Endodermal cell (in vitro differentiated cells): ENCODE measurements around the gene UGDH. TPM values are rescaled to one million over a fixed set of nuclear protein-coding genes. Genes with fewer than 3 reads are reported as not detected.

Experiments used
- DNase-seq: peaks from one replicate; pipeline ENCODE4 v3.0.0-alpha.2; 2017
- H3K27ac ChIP-seq: 2 replicates; pipeline ENCODE4 v1.5.1; 2013; ENCODE audit warnings: mild to moderate bottlenecking, low read depth, low read length, moderate library complexity
- H3K27me3 ChIP-seq: 2 replicates; pipeline ENCODE4 v1.6.1; 2013; ENCODE audit warnings: mild to moderate bottlenecking, low read length, moderate library complexity; ENCODE audit not compliant: insufficient read depth, control insufficient read depth, poor library complexity, severe bottlenecking
- H3K36me3 ChIP-seq: 2 replicates; pipeline ENCODE4 v1.7.0; 2013; ENCODE audit warnings: mild to moderate bottlenecking, low read length, moderate library complexity; ENCODE audit not compliant: control insufficient read depth, insufficient read depth
- H3K4me1 ChIP-seq: one replicate; pipeline ENCODE4 v1.7.0; 2013; ENCODE audit warnings: low read length; ENCODE audit not compliant: control insufficient read depth, insufficient read depth
- H3K4me3 ChIP-seq: 2 replicates; pipeline ENCODE4 v1.5.1; 2013; ENCODE audit warnings: mild to moderate bottlenecking, low read length, moderate library complexity
- H3K9ac ChIP-seq: 2 replicates; pipeline ENCODE4 v1.6.1; 2013; ENCODE audit warnings: mild to moderate bottlenecking, low read length, moderate library complexity; ENCODE audit not compliant: poor library complexity, severe bottlenecking; ENCODE audit errors: extremely low read depth
- H3K9me3 ChIP-seq: 2 replicates; pipeline ENCODE4 v1.6.1; 2013; ENCODE audit warnings: mild to moderate bottlenecking, low read length, moderate library complexity; ENCODE audit not compliant: control insufficient read depth
- H3K27ac Mint-ChIP-seq: 2 replicates; pipeline ENCODE4 v1.8.0; 2020; ENCODE audit warnings: mixed read lengths
- H3K27me3 Mint-ChIP-seq: 2 replicates; pipeline ENCODE4 v1.8.0; 2021; ENCODE audit warnings: mild to moderate bottlenecking, mixed read lengths; ENCODE audit not compliant: insufficient read depth
- H3K36me3 Mint-ChIP-seq: 2 replicates; pipeline ENCODE4 v1.8.0; 2020; ENCODE audit warnings: low read depth, mixed read lengths
- H3K4me1 Mint-ChIP-seq: 2 replicates; pipeline ENCODE4 v1.8.0; 2020; ENCODE audit warnings: mixed read lengths
- H3K4me3 Mint-ChIP-seq: 2 replicates; pipeline ENCODE4 v1.8.0; 2020; ENCODE audit warnings: mild to moderate bottlenecking, moderate library complexity, mixed read lengths
- H3K9me3 Mint-ChIP-seq: 2 replicates; pipeline ENCODE4 v1.8.0; 2020; ENCODE audit warnings: mild to moderate bottlenecking, mixed read lengths
- WGBS, 2 experiments: methylation state at CpG; one replicate each; pipeline versions ENCODE4 v1.1.5 to v1.1.7; 2013; ENCODE audit warnings: missing lambda C conversion rate in 2 of 2, mixed read lengths in 1 of 2; ENCODE audit not compliant: insufficient coverage in 1 of 2, insufficient read length in 1 of 2; 5-methylcytosine and 5-hydroxymethylcytosine counted together
- total RNA-seq, 2 donors: library from RNA; stranded (reverse); fragmentation: NEBNext Ultra II Directional in 1 of 2; extraction: Animal tissue kit (Norgen Biotek cat#: 25700) in 1 of 2; gene quantifications; 2 replicates in 1 of 2; 3 replicates in 1 of 2; pipeline ENCODE4 v1.2.1, GENCODE V29; 2021
- TF ChIP-seq, protein P1 (sequence below): fragments of 200-600 bp; sonication (generic); conservative IDR thresholded peaks from 2 replicates; pipeline ENCODE4 v1.5.0; 2021; ENCODE audit warnings: antibody characterized with exemption, mild to moderate bottlenecking

The UGDH gene
- total RNA-seq, 2 donors from 2014 or later, result 137 to 141 TPM

DNA sequence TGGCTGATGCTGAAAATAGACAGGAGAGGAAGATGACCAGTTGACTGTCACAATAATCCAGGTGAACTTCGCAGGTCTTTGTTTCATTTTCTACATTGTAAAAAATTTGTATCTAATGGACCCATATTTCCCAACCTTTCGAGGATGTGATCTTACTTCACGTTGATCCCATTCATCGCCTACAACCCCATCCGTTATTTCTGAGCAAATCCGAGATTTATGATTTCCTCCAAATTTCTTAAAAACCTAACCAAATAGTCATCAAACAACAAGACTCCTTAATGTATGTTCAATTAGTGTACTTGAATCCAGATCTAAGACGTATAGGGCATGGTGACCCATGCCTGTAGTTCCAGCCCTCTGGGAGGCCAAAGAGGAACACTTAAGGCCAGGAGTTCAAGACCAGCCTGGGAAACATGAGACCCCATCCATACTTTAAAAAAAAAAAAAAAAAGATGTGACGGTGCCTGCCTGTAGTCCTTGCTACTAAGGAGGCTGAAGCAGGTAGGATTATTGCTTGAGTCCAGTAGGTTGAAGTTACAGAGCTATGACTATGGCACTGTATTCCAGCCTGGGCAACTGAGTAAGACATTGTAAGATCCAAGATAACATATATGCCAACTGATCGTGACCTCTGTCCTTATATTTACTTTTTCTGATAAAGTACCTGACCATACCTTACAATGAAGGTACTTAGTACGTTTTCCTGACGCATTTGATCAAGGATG is 74.2 kb downstream of the UGDH start:
- H3K4me3 Mint-ChIP-seq, result no peak overlapping the region
- Histone ChIP-seq H3K27me3 (no peaks in the 10 kb centered on the region), H3K36me3 (peaks cover 90% of the 10 kb centered on the region), H3K9me3 (no peaks in the 10 kb centered on the region), H3K4me3 (no peak overlapping the region), H3K27ac (no peak overlapping the region), H3K4me1 (no peaks in the 10 kb centered on the region), H3K9ac (no peak overlapping the region)
- peak overlapping the region; percentile 39 for H3K27ac Mint-ChIP-seq
- H3K36me3 Mint-ChIP-seq, result peaks cover 66% of the 10 kb centered on the region
- peaks cover 18% of the 10 kb centered on the region for H3K4me1 Mint-ChIP-seq
- no peaks in the 10 kb centered on the region for H3K9me3 Mint-ChIP-seq
- H3K27me3 Mint-ChIP-seq, result no peaks in the 10 kb centered on the region
- DNase-seq, result no peak
- TF ChIP-seq, protein P1, sequence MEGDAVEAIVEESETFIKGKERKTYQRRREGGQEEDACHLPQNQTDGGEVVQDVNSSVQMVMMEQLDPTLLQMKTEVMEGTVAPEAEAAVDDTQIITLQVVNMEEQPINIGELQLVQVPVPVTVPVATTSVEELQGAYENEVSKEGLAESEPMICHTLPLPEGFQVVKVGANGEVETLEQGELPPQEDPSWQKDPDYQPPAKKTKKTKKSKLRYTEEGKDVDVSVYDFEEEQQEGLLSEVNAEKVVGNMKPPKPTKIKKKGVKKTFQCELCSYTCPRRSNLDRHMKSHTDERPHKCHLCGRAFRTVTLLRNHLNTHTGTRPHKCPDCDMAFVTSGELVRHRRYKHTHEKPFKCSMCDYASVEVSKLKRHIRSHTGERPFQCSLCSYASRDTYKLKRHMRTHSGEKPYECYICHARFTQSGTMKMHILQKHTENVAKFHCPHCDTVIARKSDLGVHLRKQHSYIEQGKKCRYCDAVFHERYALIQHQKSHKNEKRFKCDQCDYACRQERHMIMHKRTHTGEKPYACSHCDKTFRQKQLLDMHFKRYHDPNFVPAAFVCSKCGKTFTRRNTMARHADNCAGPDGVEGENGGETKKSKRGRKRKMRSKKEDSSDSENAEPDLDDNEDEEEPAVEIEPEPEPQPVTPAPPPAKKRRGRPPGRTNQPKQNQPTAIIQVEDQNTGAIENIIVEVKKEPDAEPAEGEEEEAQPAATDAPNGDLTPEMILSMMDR, result no peak
- WGBS, 2 experiments, result 94 to 95% methylated on average over 6 to 11 of the region's 11 CpGs

DNA sequence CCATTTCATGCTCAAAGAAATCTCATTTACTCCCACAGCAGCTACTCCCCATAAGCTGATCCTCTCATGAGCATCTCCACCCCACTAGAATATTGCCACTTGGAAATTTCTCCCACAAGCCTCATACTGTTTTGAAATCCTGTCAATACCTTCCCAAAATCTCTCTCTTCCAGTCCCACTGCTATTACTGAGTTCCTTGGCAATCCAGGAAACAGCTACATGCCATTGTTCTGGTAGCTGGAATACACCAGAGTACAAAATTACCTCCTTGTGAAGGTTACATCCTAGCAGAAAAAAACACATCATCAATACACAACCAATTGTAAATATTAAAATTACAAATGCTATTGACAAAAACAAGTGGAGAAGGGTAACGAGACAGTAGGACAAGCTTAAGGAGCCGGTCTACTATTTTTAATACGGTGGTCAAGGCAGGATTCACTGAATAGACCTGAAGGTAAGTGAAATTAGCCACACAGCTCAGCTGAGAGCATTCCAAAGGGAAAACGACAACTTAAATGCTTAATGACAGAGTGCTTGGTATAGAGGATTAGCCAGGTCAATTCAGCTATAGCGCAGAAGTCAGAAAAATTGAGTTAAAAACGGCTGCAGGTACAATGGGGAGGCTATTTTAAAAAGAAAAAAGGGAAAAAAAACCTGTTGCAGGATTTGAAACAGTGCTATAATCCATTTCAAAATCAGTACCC is 74.9 kb downstream of the UGDH start:
- no peaks in the 10 kb centered on the region for H3K9me3 ChIP-seq
- no peak overlapping the region for H3K27ac ChIP-seq
- TF ChIP-seq, protein P1, result no peak
- H3K9me3 Mint-ChIP-seq, result no peaks in the 10 kb centered on the region
- no peak overlapping the region for H3K4me3 Mint-ChIP-seq
- DNase-seq, result no peak
- H3K36me3 ChIP-seq, result peaks cover 84% of the 10 kb centered on the region
- no peaks in the 10 kb centered on the region for H3K4me1 ChIP-seq
- no peak overlapping the region for H3K4me3 ChIP-seq
- H3K27ac Mint-ChIP-seq, result peak overlapping the region; percentile 0
- H3K9ac ChIP-seq, result no peak overlapping the region
- H3K27me3 ChIP-seq, result no peaks in the 10 kb centered on the region
- H3K27me3 Mint-ChIP-seq, result no peaks in the 10 kb centered on the region
- peaks cover 16% of the 10 kb centered on the region for H3K4me1 Mint-ChIP-seq
- 97 to 98% methylated on average over 6 of the region's 6 CpGs for WGBS, 2 experiments
- peaks cover 58% of the 10 kb centered on the region for H3K36me3 Mint-ChIP-seq

DNA sequence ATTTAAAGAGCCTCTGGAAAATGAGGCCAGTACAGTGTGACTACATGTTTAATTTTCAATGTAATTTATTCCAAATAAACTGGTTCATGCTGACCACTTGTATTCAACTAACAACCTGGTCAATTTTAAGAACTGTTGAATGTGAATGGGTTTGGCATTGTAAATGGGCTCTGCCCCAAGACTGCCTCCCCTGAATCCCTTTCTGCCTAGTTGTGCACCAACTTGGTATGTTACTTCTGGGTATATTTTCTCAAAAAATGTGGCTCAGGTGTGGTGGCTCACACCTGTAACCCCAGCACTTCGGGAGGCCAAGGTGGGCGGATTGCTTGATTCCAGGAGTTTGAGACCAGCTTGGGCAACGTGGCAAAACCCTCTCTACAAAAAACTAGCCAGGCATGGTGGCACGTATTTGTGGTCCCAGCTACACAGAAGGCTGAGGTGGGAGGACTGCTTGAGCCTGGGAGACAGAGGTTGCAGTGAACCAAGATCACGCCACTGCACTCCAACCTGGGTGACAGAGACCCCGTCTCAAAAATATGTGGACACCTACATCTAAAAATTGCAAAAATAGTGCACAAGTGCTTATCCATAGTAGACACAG is 75.7 kb downstream of the UGDH start:
- peak overlapping the region; percentile 0 for H3K27ac Mint-ChIP-seq
- H3K9me3 Mint-ChIP-seq, result no peaks in the 10 kb centered on the region

More for the DNA sequence above, 75.7 kb downstream of the UGDH start:
- Mint-ChIP-seq H3K4me3 (no peak overlapping the region), H3K36me3 (peaks cover 51% of the 10 kb centered on the region), H3K4me1 (peaks cover 11% of the 10 kb centered on the region), H3K27me3 (no peaks in the 10 kb centered on the region)
- H3K36me3 ChIP-seq, result peaks cover 77% of the 10 kb centered on the region
- no peaks in the 10 kb centered on the region for H3K27me3 ChIP-seq
- no peak overlapping the region for H3K4me3 ChIP-seq
- WGBS, 2 experiments, result 93 to 96% methylated on average over 4 to 6 of the region's 6 CpGs
- no peak overlapping the region for H3K27ac ChIP-seq
- H3K9ac ChIP-seq, result no peak overlapping the region
- no peaks in the 10 kb centered on the region for H3K4me1 ChIP-seq
- no peak for DNase-seq
- TF ChIP-seq, protein P1, result no peak
- no peaks in the 10 kb centered on the region for H3K9me3 ChIP-seq
